GM18499 (cell line): Measurements from ENCODE around the gene KCNJ5.

Source experiments
- ATAC-seq: cut with Tn5 transposase; IDR thresholded peaks from one replicate; pipeline ENCODE4 v1.9.1; 2021; ENCODE audit warnings: moderate number of reproducible peaks; ENCODE audit not compliant: insufficient read depth, unreplicated experiment

Gene KCNJ5

GRCh38 chr11:128890543-128891368 is at the start of gene KCNJ5:
KCNJ5 (plus strand) TSS chr11:128891356; CDS start chr11:128911274, 19,918 bp downstream.
- ATAC-seq = no peak

GRCh38 chr11:128841461-128842072 is 49.6 kb upstream of the KCNJ5 start:
- ATAC-seq = peak; percentile 51

GRCh38 chr11:128843198-128843785 is 47.9 kb upstream of the KCNJ5 start:
- ATAC-seq = no peak

GRCh38 chr11:128845334-128845780 is 45.8 kb upstream of the KCNJ5 start:
- no peak for ATAC-seq

- ATAC-seq = no peak
Measured at GRCh38 chr11:128846985-128847384, 44.2 kb upstream of the KCNJ5 start.

GRCh38 chr11:128848815-128849455 is 42.2 kb upstream of the KCNJ5 start:
- ATAC-seq = no peak

GRCh38 chr11:128852327-128853023 is 38.7 kb upstream of the KCNJ5 start:
- no peak for ATAC-seq

- ATAC-seq = no peak
Measured at GRCh38 chr11:128853559-128853958, 37.6 kb upstream of the KCNJ5 start.

GRCh38 chr11:128854841-128855240 is 36.3 kb upstream of the KCNJ5 start:
- ATAC-seq = no peak

GRCh38 chr11:128856241-128856640 is 34.9 kb upstream of the KCNJ5 start:
- ATAC-seq = no peak

GRCh38 chr11:128857341-128857740 is 33.8 kb upstream of the KCNJ5 start:
- ATAC-seq = no peak

GRCh38 chr11:128859563-128860441 is 31.4 kb upstream of the KCNJ5 start:
- peak; percentile 79 for ATAC-seq

GRCh38 chr11:128860571-128861361 is 30.4 kb upstream of the KCNJ5 start:
- no peak for ATAC-seq

- no peak for ATAC-seq
Measured at GRCh38 chr11:128862406-128862805, 28.8 kb upstream of the KCNJ5 start.

- ATAC-seq = no peak
Measured at GRCh38 chr11:128862908-128863660, 28.1 kb upstream of the KCNJ5 start.

GRCh38 chr11:128865490-128865889 is 25.7 kb upstream of the KCNJ5 start:
- ATAC-seq = no peak

GRCh38 chr11:128867277-128867676 is 23.9 kb upstream of the KCNJ5 start, which contains the start of gene KCNJ1:
KCNJ1 (minus strand) TSS chr11:128867296; CDS start chr11:128840243, 27,053 bp downstream.
- no peak for ATAC-seq
